CD4-positive, alpha-beta T cell treated with Interleukin-2 at 100 ng/mL for 4 hours (primary cell): ENCODE results near the gene REG4.
"Not testable (repeated sequence)": the region's sequence is repeated elsewhere in the genome, so short reads cannot be mapped to it uniquely, and the experiment has no call there.

Experiments
- DNase-seq: peaks from one replicate; pipeline ENCODE4 v3.0.0-alpha.2; 2020; ENCODE audit warnings: low spot score

The REG4 gene

DNA sequence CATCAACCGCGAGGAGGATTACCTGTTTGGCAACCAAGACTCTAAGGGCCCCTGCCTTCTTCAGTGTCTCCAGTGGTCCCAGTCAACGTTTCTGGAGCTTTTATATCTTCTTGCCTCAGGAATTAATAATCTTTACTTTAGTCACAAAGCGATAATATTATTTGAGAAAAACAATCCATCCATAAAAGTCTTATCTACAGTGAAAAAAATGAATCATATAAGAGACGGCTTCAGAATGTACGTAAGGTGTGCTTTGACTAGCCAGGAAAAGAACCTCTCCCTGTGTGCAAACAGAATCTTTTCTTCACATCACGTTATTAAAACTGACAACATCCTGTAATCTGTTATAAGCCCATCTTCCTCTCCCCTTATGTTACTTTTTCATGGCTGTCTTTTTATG is at the start of gene REG4:
TSS of gene REG4 (minus strand) at position 74 of the 400 bp plus-strand sequence. CDS start 2,691 bp downstream, outside the sequence.
- no peak for DNase-seq

DNA sequence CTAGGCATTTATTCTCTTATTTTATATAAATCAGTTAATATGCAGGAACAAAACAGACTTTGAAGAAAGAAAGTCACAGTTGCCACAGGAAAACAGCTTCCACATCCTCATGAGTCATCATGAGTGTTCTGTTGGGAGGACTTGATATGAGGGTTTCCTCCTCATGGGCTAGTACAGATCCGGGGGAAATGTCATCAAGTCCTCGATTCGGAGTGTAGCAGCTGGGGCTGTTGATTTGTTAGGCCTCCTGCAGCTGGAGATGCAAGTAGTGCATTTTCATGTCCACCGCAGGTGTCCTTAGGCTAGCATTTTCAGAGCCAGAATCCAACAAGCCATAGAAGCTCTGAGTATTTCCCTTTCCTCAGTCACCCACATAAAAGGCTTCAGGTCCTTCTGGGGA is 48.4 kb upstream of the REG4 start:
- no peak for DNase-seq

GRCh38 chr1:119858556-119859214 is 47.4 kb upstream of the REG4 start:
- not testable (repeated sequence) for DNase-seq

DNA sequence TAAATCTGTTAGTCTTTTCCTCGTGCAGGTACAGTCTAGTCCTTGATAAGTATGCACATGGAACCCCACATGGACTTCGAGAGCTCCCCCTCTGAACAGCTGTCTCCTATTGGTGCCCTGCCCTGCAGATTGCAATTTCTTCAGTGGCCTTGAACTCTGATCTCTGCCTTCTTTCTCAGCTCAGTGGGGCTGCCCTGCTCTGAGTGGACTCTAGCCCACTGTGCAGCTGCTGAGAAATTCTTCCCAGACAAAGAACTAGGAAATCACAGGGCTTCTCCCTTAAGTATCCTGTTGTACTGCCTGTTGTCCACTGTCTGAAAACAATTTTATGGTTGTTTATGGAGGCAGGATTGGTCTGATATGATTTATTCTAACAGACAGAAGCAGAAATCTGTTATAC is 46.9 kb upstream of the REG4 start:
- no peak for DNase-seq

GRCh38 chr1:119853155-119853554 is 41.9 kb upstream of the REG4 start:
- DNase-seq, result no peak

DNA sequence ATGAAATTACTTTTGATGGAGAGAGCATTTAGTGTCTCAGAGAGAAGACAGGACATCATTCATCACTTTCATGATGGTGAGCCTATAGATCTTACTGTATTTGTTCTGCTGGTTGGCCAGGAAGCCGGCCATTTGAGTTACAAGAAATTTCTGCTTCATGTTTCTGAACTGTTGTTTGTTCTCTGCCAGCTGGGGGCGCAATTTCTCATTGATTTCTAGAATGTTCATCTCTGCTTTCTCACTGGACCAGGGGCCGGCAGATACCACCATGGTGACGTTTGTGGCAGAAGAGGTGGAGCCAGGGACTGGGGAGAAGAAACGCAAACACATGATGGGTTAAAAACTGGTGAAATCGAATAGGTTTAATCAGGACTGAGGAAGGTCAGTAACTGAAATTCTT is 32.9 kb upstream of the REG4 start:
- not testable (repeated sequence) for DNase-seq

GRCh38 chr1:119841306-119841705 is 30.0 kb upstream of the REG4 start:
- DNase-seq, result no peak

GRCh38 chr1:119840745-119841144 is 29.5 kb upstream of the REG4 start:
- no peak for DNase-seq

GRCh38 chr1:119838236-119838635 is 27.0 kb upstream of the REG4 start:
- DNase-seq, result no peak

DNA sequence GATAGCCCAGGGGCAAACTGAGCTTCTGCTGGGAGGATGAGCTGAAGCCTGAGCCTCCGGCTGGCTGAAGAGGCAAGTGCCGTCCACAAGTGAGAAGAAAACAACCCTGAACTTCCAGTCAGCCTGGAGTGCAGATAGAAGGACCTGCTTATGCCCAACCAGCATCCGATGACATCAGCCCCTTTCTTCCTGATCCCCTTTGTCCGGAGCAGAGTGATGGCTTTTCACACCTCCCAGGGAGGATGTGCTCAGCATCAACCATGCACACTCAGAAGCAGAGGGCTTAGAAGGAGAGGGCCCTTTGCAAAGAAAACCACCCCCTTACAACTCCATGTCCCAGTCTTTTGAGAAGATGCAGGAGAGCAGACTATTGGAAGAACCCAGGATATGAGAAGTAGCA is 23.7 kb upstream of the REG4 start:
- no peak for DNase-seq

GRCh38 chr1:119831027-119831426 is 19.8 kb upstream of the REG4 start:
- DNase-seq, result no peak

- no peak for DNase-seq
Measured at GRCh38 chr1:119829625-119830024, 18.4 kb upstream of the REG4 start.

GRCh38 chr1:119829006-119829405 is 17.7 kb upstream of the REG4 start:
- not testable (repeated sequence) for DNase-seq

- no peak for DNase-seq
Measured at GRCh38 chr1:119828266-119828665, 17.0 kb upstream of the REG4 start.

- no peak for DNase-seq
Measured at GRCh38 chr1:119827010-119827409, 15.8 kb upstream of the REG4 start.

DNA sequence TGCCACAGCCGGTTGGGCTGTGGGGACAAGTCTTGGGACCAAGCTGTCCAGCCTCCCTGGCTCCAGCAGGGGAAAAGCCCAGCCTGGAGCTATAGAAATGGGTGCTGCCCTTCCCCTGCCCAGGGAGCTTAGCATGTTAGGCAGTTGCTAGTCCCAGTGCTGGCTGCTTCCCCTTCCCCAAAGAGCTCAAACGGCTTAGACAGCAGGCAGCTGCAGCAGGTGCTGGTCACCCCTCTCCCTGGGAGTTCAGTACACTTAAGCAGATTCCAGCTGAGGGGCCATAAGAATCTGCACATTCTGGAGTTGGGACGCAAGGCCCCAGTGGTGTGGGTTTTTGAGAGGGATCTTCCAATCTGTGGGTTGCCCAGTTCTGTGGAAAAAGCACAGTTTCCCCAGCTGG is 11.1 kb upstream of the REG4 start:
- DNase-seq, result no peak

DNA sequence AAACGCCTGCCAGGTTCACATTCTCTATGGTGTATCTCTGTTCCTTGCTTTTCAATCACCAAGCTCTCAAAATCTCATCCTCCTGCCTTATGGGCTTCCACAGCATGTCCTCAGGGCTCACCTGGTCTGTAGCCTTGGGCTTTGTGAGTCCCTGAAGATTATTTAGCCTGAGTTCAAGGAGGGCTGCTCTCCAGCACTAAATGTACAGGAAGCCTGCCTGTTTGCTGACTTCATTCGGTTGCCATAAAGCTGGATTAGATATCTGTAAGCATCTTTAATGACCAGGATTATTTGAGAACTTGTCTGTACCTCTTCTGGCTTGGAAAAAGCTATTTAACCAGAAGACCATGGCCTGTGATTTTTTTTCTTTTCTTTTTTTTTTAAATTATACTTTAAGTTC is 6.9 kb upstream of the REG4 start:
- no peak for DNase-seq

GRCh38 chr1:119816407-119816806 is 5.1 kb upstream of the REG4 start:
- no peak for DNase-seq

- no peak for DNase-seq
Measured at GRCh38 chr1:119815928-119816327, 4.7 kb upstream of the REG4 start.

DNA sequence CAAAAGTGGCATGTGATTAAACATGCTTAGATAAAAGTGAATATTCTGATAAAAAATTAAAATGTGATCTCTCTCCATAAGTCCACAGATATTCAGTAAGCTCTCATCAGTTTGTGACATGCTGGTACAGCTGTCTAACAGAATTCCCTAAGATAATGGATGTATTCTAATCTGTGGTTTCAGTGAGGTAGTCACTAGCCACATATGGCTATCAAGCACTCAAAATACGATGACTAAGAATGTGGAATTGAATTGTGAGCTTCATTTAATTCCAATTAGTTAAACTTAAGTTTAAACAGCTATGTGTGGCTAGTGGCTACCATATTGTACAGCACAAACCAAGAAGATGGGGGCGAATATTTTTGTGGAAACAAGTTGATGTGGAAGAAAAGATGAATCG is 4.1 kb upstream of the REG4 start:
- DNase-seq, result no peak

DNA sequence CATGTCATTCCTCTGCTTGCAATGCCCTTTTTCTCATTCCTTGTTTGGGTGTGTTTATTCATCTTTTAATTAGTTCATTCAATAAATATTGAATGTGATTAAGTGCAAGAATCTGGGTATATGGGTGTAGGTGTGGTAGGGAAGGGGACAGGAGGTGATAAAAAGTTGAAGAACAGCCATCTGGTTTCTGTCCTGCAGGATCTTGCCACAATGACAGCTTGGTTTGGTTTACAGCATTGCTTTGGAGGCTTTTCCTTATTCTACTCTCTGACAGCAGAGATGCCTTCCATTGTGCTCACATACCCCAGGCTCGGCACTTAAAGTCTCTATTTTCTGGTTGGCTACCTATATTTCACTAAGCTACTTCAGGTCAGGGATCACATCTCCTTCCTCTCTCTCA is 3.0 kb upstream of the REG4 start:
- DNase-seq, result no peak

DNA sequence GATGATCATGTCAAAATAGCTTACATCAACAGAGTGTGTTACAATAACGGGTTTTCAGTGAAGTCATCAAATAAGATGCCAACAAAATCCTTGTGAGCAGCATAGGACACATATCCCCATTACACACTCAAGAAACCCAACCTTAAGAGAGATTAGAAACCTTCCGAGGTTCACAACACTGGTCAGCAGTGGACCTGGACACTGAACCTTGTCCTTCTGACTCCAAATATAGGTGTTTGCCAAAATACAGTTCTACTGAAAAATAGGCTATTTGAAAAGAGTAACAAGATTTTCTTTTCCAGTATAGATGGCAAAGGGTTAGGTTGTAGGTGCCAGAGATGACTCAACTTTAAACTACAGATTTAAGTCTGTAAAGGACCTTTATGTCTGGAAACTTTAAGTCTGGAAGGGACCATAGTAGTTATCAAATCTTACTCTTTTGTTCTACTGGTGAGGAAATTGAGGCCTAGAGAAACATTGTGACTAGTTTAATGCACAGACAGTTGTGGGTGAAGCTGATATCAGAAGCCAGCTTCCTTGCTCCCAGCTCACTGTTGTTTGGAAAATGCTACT is 811 bp upstream of the REG4 start:
- DNase-seq, result no peak

DNA sequence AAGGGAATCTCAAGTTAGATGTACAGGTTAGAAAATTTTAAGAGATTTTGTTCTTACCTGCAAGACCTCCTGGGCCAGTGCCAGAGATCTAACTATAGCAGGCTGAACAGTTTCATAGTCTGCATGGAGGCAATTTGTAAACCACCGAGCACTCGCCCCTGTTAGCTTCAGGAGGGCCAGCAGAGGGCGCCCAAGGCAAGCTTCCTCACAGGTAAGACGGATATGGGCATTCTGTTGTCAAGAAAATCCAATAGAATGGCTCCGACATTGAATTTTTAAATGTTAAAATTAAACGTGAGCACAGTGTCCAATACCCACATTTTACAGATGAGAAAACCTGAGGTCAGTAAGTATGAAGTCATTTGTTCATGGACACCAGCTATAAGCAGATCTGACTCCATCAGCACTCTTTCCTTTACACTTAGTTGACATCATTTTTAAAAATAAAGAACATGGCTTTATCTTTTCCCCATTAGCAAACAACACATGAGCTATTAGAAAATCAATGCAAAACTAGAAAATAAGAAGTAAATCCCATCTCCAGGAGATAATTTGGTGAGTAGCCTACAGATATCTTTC is 2.2 kb downstream of the REG4 start:
- DNase-seq, result peak; percentile 54

- no peak for DNase-seq
Measured at GRCh38 chr1:119808491-119808890, 2.8 kb downstream of the REG4 start.
